Measurements from ENCODE around the gene IRX5.

Gene IRX5

GRCh38 chr16:54953461-54953860 lies 22.8 kb downstream of the IRX5 start:
- DNase-seq: no peak

GRCh38 chr16:54954220-54954619 lies 23.6 kb downstream of the IRX5 start:
- no peak for DNase-seq

GRCh38 chr16:54955757-54956156 lies 25.1 kb downstream of the IRX5 start:
- no peak for DNase-seq

GRCh38 chr16:54957403-54958166 lies 26.9 kb downstream of the IRX5 start:
- DNase-seq: no peak

- no peak for DNase-seq
Observed at GRCh38 chr16:54962045-54962444, 31.4 kb downstream of the IRX5 start.

GRCh38 chr16:54964239-54964638 lies 33.6 kb downstream of the IRX5 start:
- no peak for DNase-seq

GRCh38 chr16:54965464-54965863 lies 34.8 kb downstream of the IRX5 start:
- no peak for DNase-seq

- no peak for DNase-seq
Observed at GRCh38 chr16:54968011-54968410, 37.3 kb downstream of the IRX5 start.

- no peak for DNase-seq
Observed at GRCh38 chr16:54968784-54969183, 38.1 kb downstream of the IRX5 start.

GRCh38 chr16:54970016-54970415 lies 39.4 kb downstream of the IRX5 start:
- DNase-seq: no peak

- no peak for DNase-seq
Observed at GRCh38 chr16:54974367-54974766, 43.7 kb downstream of the IRX5 start.

- no peak for DNase-seq
Observed at GRCh38 chr16:54976651-54977200, 46.1 kb downstream of the IRX5 start.

- no peak for DNase-seq
Observed at GRCh38 chr16:54977211-54977610, 46.5 kb downstream of the IRX5 start.

- DNase-seq: no peak
Observed at GRCh38 chr16:54980821-54981220, 50.2 kb downstream of the IRX5 start.

Measured in stimulated activated CD4-positive, alpha-beta T cell treated with anti-CD3 and anti-CD28 coated beads, Interleukin-4, amount 100 ng/mL, for 4 hours (primary cell).